Measurements from ENCODE around the gene TTLL10.

TTLL10 gene

GRCh38 chr1:1217621-1218523 lies 44.2 kb downstream of the TTLL10 start:
- in situ Hi-C loops (cut with HindIII; ENCODE audit: low sequenced_read_pairs) = no loop called here

GRCh38 chr1:1218524-1219200 lies 45.0 kb downstream of the TTLL10 start:
- in situ Hi-C loops (cut with HindIII; ENCODE audit: low sequenced_read_pairs) = no loop called here

- in situ Hi-C loops (cut with HindIII; ENCODE audit: low sequenced_read_pairs) = no loop called here
Measured at GRCh38 chr1:1219341-1219740, 45.7 kb downstream of the TTLL10 start.

- in situ Hi-C loops (cut with HindIII; ENCODE audit: low sequenced_read_pairs) = no loop called here
Measured at GRCh38 chr1:1220197-1220596, 46.5 kb downstream of the TTLL10 start.

- in situ Hi-C loops (cut with HindIII; ENCODE audit: low sequenced_read_pairs) = no loop called here
Measured at GRCh38 chr1:1221887-1222574, 48.4 kb downstream of the TTLL10 start.

GRCh38 chr1:1222575-1223225 lies 49.0 kb downstream of the TTLL10 start:
- in situ Hi-C loops (cut with HindIII; ENCODE audit: low sequenced_read_pairs) = no loop called here

- in situ Hi-C loops (cut with HindIII; ENCODE audit: low sequenced_read_pairs) = no loop called here
Measured at GRCh38 chr1:1223321-1223720, 49.6 kb downstream of the TTLL10 start.

- in situ Hi-C loops (cut with HindIII; ENCODE audit: low sequenced_read_pairs) = no loop called here
Measured at GRCh38 chr1:1223891-1224290, 50.2 kb downstream of the TTLL10 start.

- in situ Hi-C loops (cut with HindIII; ENCODE audit: low sequenced_read_pairs) = no loop called here
Measured at GRCh38 chr1:1225238-1225845, 51.7 kb downstream of the TTLL10 start.

GRCh38 chr1:1225913-1226312 lies 52.2 kb downstream of the TTLL10 start:
- in situ Hi-C loops (cut with HindIII; ENCODE audit: low sequenced_read_pairs) = no loop called here

GRCh38 chr1:1226566-1227362 lies 53.1 kb downstream of the TTLL10 start:
- in situ Hi-C loops (cut with HindIII; ENCODE audit: low sequenced_read_pairs) = no loop called here

- in situ Hi-C loops (cut with HindIII; ENCODE audit: low sequenced_read_pairs) = no loop called here
Measured at GRCh38 chr1:1227386-1227785, 53.7 kb downstream of the TTLL10 start.

- in situ Hi-C loops (cut with HindIII; ENCODE audit: low sequenced_read_pairs) = no loop called here
Measured at GRCh38 chr1:1228187-1228586, 54.5 kb downstream of the TTLL10 start.

- in situ Hi-C loops (cut with HindIII; ENCODE audit: low sequenced_read_pairs) = no loop called here
Measured at GRCh38 chr1:1228596-1229321, 55.1 kb downstream of the TTLL10 start.

GRCh38 chr1:1229770-1230169 lies 56.1 kb downstream of the TTLL10 start:
- in situ Hi-C loops (cut with HindIII; ENCODE audit: low sequenced_read_pairs) = no loop called here

- in situ Hi-C loops (cut with HindIII; ENCODE audit: low sequenced_read_pairs) = no loop called here
Measured at GRCh38 chr1:1230656-1231399, 57.1 kb downstream of the TTLL10 start.

GRCh38 chr1:1231400-1232207 lies 57.9 kb downstream of the TTLL10 start, which contains the start of gene SDF4:
TSS of gene SDF4 (minus strand) at chr1:1232001. CDS start at chr1:1228772, 3,229 bp downstream.
- in situ Hi-C loops (cut with HindIII; ENCODE audit: low sequenced_read_pairs) = no loop called here

All from DLD1 (cell line).